ENCODE data around the gene PKD1. TPM values are rescaled to one million over a fixed set of nuclear protein-coding genes. Genes with fewer than 3 reads are reported as not detected.

Gene PKD1
- polyA plus RNA-seq, 1 donor from 2014 or later: 176 TPM

- H3K9me2 ChIP-seq (ENCODE audit: insufficient read depth, low read length): no peaks in the 10 kb centered on the region
- no peak overlapping the region for H3K4me3 ChIP-seq (ENCODE audit: low read length)
- H3K9me3 ChIP-seq (ENCODE audit: low read length): no peaks in the 10 kb centered on the region
- H3K79me2 ChIP-seq (replicated peaks; ENCODE audit: insufficient read depth, low read length): no peaks in the 10 kb centered on the region
- H3K4me2 ChIP-seq (ENCODE audit: low read length): no peak overlapping the region
- H3K27me3 ChIP-seq (ENCODE audit: insufficient read depth, low read depth, low read length): no peaks in the 10 kb centered on the region
- no peaks in the 10 kb centered on the region for H3F3A ChIP-seq (ENCODE audit: insufficient read depth, low read length, poor library complexity, severe bottlenecking)
- TF ChIP-seq REST (IDR thresholded peaks at IDR 0.05; ENCODE audit: borderline replicate concordance) (no peak), SMC3 (conservative IDR thresholded peaks at IDR 0.05; ENCODE audit: poor library complexity) (peak; percentile 20), TAF1 (IDR thresholded peaks at IDR 0.05; ENCODE audit: low read depth) (no peak), EZH2 (IDR thresholded peaks at IDR 0.05; ENCODE audit: borderline replicate concordance, insufficient read depth, low read length, poor library complexity, severe bottlenecking) (no peak), CTCF (IDR thresholded peaks at IDR 0.05; ENCODE audit: poor library complexity, severe bottlenecking) (peak; percentile 44), RAD21 (conservative IDR thresholded peaks at IDR 0.05) (no peak)
- no peak overlapping the region for H2AFZ ChIP-seq (ENCODE audit: low read depth, low read length)
- H3K9ac ChIP-seq (ENCODE audit: low read length): no peak overlapping the region
- no peak overlapping the region for H3K27ac ChIP-seq (ENCODE audit: low read length)
- H4K20me1 ChIP-seq (ENCODE audit: insufficient read depth): no peaks in the 10 kb centered on the region
- H3K36me3 ChIP-seq (ENCODE audit: insufficient read depth, low read length): no peaks in the 10 kb centered on the region
These were observed 44.7 kb downstream of the PKD1 start for GRCh38 chr16:2090777-2091546.

- H3K4me3 ChIP-seq (ENCODE audit: low read length): no peak overlapping the region
These were observed 45.3 kb downstream of the PKD1 start for GRCh38 chr16:2090481-2090776.

More at GRCh38 chr16:2090481-2090776, 45.3 kb downstream of the PKD1 start:
- no peaks in the 10 kb centered on the region for H4K20me1 ChIP-seq (ENCODE audit: insufficient read depth)
- H3K9me2 ChIP-seq (ENCODE audit: insufficient read depth, low read length): no peaks in the 10 kb centered on the region
- no peak overlapping the region for H3K4me2 ChIP-seq (ENCODE audit: low read length)
- H3K9ac ChIP-seq (ENCODE audit: low read length): no peak overlapping the region
- H3K27me3 ChIP-seq (ENCODE audit: insufficient read depth, low read depth, low read length): no peaks in the 10 kb centered on the region
- H3K79me2 ChIP-seq (replicated peaks; ENCODE audit: insufficient read depth, low read length): no peaks in the 10 kb centered on the region
- TF ChIP-seq CTCF (IDR thresholded peaks at IDR 0.05; ENCODE audit: poor library complexity, severe bottlenecking): no peak
- TF ChIP-seq REST (IDR thresholded peaks at IDR 0.05; ENCODE audit: borderline replicate concordance): no peak
- TF ChIP-seq EP300 (conservative IDR thresholded peaks at IDR 0.05; ENCODE audit: poor library complexity, severe bottlenecking): no peak
- no peak for TF ChIP-seq POLR2AphosphoS5 (IDR thresholded peaks at IDR 0.05)
- no peak for TF ChIP-seq EZH2 (IDR thresholded peaks at IDR 0.05; ENCODE audit: borderline replicate concordance, insufficient read depth, low read length, poor library complexity, severe bottlenecking)
- TF ChIP-seq SMC3 (conservative IDR thresholded peaks at IDR 0.05; ENCODE audit: poor library complexity): no peak
- H3K27ac ChIP-seq (ENCODE audit: low read length): no peak overlapping the region
- no peak overlapping the region for H2AFZ ChIP-seq (ENCODE audit: low read depth, low read length)
- H3K9me3 ChIP-seq (ENCODE audit: low read length): no peaks in the 10 kb centered on the region
- H3F3A ChIP-seq (ENCODE audit: insufficient read depth, low read length, poor library complexity, severe bottlenecking): no peaks in the 10 kb centered on the region
- no peaks in the 10 kb centered on the region for H3K36me3 ChIP-seq (ENCODE audit: insufficient read depth, low read length)

Measured in neural cell (in vitro differentiated cells).